Esophagus squamous epithelium (tissue), 4 donors: ENCODE data around the gene C3orf70.

Experiments
- CTCF ChIP-seq, 6 experiments: fragments of 450-650 bp in 4 of 6; fragments of 200-600 bp in 2 of 6; sonication (generic) in 2 of 6; IDR thresholded peaks; one replicate each; pipeline ENCODE4 v1.5.1; 2016 to 2019; ENCODE audit warnings: antibody characterized with exemption in 6 of 6, mild to moderate bottlenecking in 4 of 6, moderate library complexity in 4 of 6
- POLR2A ChIP-seq, 4 donors: fragments of 450-650 bp; IDR thresholded peaks; one replicate each; pipeline ENCODE4 v1.6.1; 2017; ENCODE audit warnings: antibody characterized with exemption in 4 of 4, mild to moderate bottlenecking in 4 of 4, moderate library complexity in 3 of 4

GRCh38 chr3:185084402-185084801 is 68.5 kb downstream of the C3orf70 start:
- TF ChIP-seq CTCF (IDR thresholded peaks at IDR 0.05) (no peak), POLR2A (IDR thresholded peaks at IDR 0.05) (no peak)
